PFSK-1 (cell line): ENCODE results near the gene RPL10.

ENCODE experiments used
- FOXP2 ChIP-seq: optimal IDR thresholded peaks from 2 replicates; pipeline ENCODE3; 2011; ENCODE audit warnings: borderline replicate concordance, control low read depth, inconsistent platforms; ENCODE audit not compliant: insufficient read depth; ENCODE audit errors: extremely low read length, extremely low read depth
- POLR2AphosphoS5 ChIP-seq: IDR thresholded peaks from 2 replicates; pipeline ENCODE4 v1.6.1; 2012; ENCODE audit warnings: low read depth, mild to moderate bottlenecking, control low read depth, low read length, moderate library complexity
- SIN3A ChIP-seq: IDR thresholded peaks from 2 replicates; pipeline ENCODE4 v1.6.1; 2012; ENCODE audit warnings: mild to moderate bottlenecking, low read length, moderate library complexity, borderline replicate concordance; ENCODE audit not compliant: insufficient read depth
- TAF1 ChIP-seq: IDR thresholded peaks from 2 replicates; pipeline ENCODE4 v1.6.1; 2012; ENCODE audit warnings: low read length, control low read depth, borderline replicate concordance; ENCODE audit not compliant: insufficient read depth
- TF ChIP-seq, protein P1 (sequence below), 2 experiments: IDR thresholded peaks; 2 replicates each; pipeline versions ENCODE4 v1.6.1 to v1.8.0; 2011 to 2012; ENCODE audit warnings: low read depth in 2 of 2, low read length in 2 of 2, control low read depth in 1 of 2, inconsistent platforms in 1 of 2, mild to moderate bottlenecking in 1 of 2, moderate library complexity in 1 of 2; ENCODE audit not compliant: insufficient read depth in 1 of 2

Gene RPL10

DNA sequence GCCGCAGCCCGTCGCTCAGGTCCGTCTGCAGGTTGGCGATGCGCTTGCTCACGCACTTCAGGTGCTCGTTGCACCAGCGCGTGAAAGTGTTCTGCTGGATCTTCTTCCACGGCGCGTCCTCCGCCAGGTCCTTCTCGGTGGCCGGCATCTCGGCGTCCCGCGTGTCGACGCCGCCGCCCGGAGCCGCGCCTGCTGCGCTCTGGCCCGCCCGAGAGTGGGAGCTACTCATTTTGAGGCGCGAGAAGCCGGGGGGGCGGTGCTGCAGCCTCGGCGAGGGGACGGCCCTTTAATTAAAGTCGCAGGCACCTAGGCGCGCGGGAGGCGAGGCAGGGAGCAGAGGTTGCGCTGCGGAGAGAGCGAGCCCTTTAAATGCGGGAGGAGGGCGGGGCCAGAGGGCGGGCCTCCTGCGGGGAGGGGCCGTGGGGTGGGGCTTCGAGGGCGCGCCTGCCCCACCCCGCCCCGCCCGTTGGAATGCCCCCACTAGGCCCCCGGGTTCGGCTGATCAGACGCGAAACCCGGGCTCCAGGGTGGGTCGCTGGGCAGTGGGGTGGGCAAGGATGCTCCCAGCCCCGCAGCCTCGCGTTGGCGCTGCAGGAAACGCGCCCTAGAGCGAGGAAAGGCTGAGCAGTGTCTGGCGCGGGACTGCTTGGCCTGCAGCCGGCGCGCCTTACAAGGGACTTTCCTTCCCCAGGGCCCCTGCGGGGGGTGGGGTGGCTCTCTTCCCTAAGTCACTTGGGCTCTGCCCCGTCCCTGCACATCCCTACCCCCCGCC lies 27.0 kb upstream of the RPL10 start:
- TF ChIP-seq TAF1, result peak; percentile 83; the same call in 1 of the 2 replicates
- TF ChIP-seq POLR2AphosphoS5, result peak; percentile 95
- no peak for TF ChIP-seq FOXP2
- TF ChIP-seq, protein P1, sequence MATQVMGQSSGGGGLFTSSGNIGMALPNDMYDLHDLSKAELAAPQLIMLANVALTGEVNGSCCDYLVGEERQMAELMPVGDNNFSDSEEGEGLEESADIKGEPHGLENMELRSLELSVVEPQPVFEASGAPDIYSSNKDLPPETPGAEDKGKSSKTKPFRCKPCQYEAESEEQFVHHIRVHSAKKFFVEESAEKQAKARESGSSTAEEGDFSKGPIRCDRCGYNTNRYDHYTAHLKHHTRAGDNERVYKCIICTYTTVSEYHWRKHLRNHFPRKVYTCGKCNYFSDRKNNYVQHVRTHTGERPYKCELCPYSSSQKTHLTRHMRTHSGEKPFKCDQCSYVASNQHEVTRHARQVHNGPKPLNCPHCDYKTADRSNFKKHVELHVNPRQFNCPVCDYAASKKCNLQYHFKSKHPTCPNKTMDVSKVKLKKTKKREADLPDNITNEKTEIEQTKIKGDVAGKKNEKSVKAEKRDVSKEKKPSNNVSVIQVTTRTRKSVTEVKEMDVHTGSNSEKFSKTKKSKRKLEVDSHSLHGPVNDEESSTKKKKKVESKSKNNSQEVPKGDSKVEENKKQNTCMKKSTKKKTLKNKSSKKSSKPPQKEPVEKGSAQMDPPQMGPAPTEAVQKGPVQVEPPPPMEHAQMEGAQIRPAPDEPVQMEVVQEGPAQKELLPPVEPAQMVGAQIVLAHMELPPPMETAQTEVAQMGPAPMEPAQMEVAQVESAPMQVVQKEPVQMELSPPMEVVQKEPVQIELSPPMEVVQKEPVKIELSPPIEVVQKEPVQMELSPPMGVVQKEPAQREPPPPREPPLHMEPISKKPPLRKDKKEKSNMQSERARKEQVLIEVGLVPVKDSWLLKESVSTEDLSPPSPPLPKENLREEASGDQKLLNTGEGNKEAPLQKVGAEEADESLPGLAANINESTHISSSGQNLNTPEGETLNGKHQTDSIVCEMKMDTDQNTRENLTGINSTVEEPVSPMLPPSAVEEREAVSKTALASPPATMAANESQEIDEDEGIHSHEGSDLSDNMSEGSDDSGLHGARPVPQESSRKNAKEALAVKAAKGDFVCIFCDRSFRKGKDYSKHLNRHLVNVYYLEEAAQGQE (IDR thresholded peaks at IDR 0.05; ENCODE audit: insufficient read depth in 1 of 2, low read depth in 2 of 2, low read length in 2 of 2), result 0 out of 4 replicates have a peak, but pooled peaks of 1 of the 2 experiments have one; percentile 48

DNA sequence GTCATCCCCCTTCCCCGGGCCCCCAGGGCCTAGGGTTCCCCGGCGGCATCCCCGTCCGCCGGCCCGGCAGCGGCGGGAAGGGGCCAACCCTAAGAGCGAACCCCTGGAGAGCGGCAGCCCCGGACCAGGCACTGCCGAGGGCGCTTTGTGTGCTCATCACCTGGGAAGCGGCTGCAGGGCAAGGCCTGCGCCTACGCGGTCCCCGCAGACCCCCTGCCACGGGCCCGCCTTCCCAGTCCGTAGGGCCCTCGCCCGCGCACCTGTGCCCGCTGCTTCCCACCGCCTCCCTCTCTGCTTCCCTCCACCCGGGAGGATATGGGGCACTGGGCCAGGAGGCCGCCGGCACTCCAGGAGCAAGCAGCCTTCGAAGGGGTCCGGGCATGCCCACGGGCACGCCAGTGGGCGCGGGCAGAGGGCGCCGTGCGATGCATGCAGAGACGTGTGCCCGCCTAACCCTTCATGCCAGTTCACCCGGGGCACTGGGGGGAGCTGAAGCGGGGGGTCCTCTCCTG lies 26.3 kb upstream of the RPL10 start:
- TF ChIP-seq FOXP2, result no peak
- TF ChIP-seq TAF1, result no peak
- no peak for TF ChIP-seq SIN3A
- TF ChIP-seq, protein P1 (IDR thresholded peaks at IDR 0.05; ENCODE audit: insufficient read depth in 1 of 2, low read depth in 2 of 2, low read length in 2 of 2), result no peak
- no peak for TF ChIP-seq POLR2AphosphoS5

DNA sequence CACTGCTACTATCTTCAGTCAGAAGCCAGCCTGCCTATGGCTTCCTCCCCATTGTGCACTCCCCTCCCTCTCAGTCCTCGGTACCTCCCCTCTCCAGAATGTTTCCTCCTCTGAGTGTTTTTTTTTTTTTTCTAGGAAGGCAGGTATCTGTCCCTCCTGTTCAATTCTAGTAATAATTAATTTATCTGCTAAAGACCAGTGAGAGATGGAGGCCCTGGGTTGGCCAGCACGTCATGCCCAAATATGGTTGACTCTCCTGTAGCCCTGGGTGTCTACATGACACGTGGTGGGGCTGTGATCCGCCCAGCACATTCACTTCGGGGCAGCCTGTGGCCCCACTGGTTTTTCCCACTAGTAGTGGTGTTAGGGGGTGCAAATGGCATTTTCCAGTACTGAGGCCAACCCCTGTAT lies 25.6 kb upstream of the RPL10 start:
- no peak for TF ChIP-seq TAF1
- no peak for TF ChIP-seq FOXP2
- no peak for TF ChIP-seq SIN3A
- TF ChIP-seq, protein P1 (IDR thresholded peaks at IDR 0.05; ENCODE audit: insufficient read depth in 1 of 2, low read depth in 2 of 2, low read length in 2 of 2), result no peak
- no peak for TF ChIP-seq POLR2AphosphoS5

DNA sequence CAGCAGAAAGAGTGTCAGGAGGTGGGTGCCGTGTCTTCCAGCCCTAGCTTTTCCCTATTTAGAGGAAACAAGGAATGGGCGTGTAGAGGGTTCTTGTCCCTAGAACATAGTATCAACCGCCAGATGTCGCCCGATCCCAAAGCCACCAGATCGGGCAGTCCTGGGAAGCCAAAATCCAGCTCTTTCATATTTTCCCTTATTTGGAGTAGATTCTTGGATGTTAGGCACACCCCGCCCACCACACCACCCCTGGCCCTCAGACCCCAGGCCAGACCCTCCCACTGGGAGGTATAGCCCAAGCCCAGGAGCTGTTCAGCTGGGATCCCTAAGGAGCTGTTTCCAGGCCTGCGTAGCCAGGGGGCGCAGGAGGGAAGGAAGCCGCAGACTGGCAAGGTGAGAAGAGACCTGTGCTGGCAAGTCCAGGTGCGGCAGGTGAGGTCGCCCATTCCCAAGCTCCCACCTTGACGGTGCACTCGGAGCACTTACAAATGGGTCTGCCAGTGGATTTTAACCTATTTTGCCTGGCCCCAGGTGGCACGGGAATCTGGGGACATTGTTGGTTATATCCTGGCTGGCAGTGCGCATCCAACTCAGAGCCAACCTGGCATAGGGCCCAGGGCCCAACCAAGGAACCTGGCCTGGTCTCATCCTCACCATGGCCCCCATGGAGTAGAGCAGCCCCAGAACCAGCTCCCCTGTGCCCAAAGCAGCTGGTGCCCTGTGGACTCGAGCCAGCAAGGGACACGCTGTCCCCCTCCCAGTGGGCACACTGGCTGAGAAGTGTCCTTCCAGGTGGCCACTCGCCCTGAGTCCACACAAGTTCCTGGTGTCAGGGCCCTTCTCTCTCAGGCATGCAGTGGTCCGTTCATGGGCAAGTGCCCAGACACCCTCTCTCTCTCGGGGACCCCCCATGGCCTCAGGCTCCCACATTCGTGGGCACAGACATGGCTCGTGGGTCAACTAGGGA lies 24.6 kb upstream of the RPL10 start:
- no peak for TF ChIP-seq SIN3A
- TF ChIP-seq POLR2AphosphoS5, result no peak
- TF ChIP-seq, protein P1 (IDR thresholded peaks at IDR 0.05; ENCODE audit: insufficient read depth in 1 of 2, low read depth in 2 of 2, low read length in 2 of 2), result no peak
